Mesendoderm (in vitro differentiated cells): ENCODE results near the gene LZTS3.
"Not testable (repeated sequence)": the region's sequence is repeated elsewhere in the genome, so short reads cannot be mapped to it uniquely, and the experiment has no call there.

Source experiments
- DNase-seq: peaks from one replicate; pipeline ENCODE4 v3.0.0; 2013
- H2AK5ac ChIP-seq: 2 replicates; pipeline ENCODE4 v1.6.1; 2013; ENCODE audit warnings: low read length, inconsistent platforms
- H2BK120ac ChIP-seq: 2 replicates; pipeline ENCODE4 v1.6.1; 2013; ENCODE audit warnings: low read depth, mild to moderate bottlenecking, low read length, moderate library complexity, mixed read lengths
- H2BK15ac ChIP-seq: replicated peaks from 2 replicates; pipeline ENCODE4 v1.6.1; 2013; ENCODE audit warnings: low read depth, mild to moderate bottlenecking, moderate library complexity
- H2BK5ac ChIP-seq: 2 replicates; pipeline ENCODE4 v1.6.1; 2013; ENCODE audit warnings: low read length, inconsistent platforms
- H3K18ac ChIP-seq: 2 replicates; pipeline ENCODE4 v1.6.1; 2013; ENCODE audit warnings: mild to moderate bottlenecking, low read length, mixed read lengths
- H3K23ac ChIP-seq: one replicate; pipeline ENCODE4 v1.6.1; 2013; ENCODE audit warnings: low read length
- H3K27ac ChIP-seq: 2 replicates; pipeline ENCODE4 v1.5.1; 2013; ENCODE audit warnings: low read depth, mild to moderate bottlenecking, inconsistent platforms, low read length, moderate library complexity
- H3K27me3 ChIP-seq: 2 replicates; pipeline ENCODE4 v1.6.1; 2013; ENCODE audit warnings: low read length, control low read depth, mild to moderate bottlenecking, inconsistent platforms; ENCODE audit not compliant: insufficient read depth, poor library complexity
- H3K36me3 ChIP-seq: 2 replicates; pipeline ENCODE4 v1.6.1; 2013; ENCODE audit warnings: low read length, inconsistent platforms; ENCODE audit not compliant: control insufficient read depth, insufficient read depth
- H3K4ac ChIP-seq: one replicate; pipeline ENCODE4 v1.6.1; 2013; ENCODE audit warnings: low read depth, mild to moderate bottlenecking, low read length, moderate library complexity
- H3K4me1 ChIP-seq: 2 replicates; pipeline ENCODE4 v1.6.1; 2013; ENCODE audit warnings: low read depth, low read length, inconsistent platforms; ENCODE audit not compliant: control insufficient read depth
- H3K4me2 ChIP-seq: 2 replicates; pipeline ENCODE4 v1.6.1; 2013; ENCODE audit warnings: low read length
- H3K4me3 ChIP-seq: 2 replicates; pipeline ENCODE4 v1.5.1; 2013; ENCODE audit warnings: mild to moderate bottlenecking, low read length
- H3K56ac ChIP-seq: one replicate; pipeline ENCODE4 v1.6.1; 2013; ENCODE audit warnings: low read length
- H3K79me1 ChIP-seq: 2 replicates; pipeline ENCODE4 v1.6.1; 2013; ENCODE audit warnings: low read length, inconsistent platforms
- H3K79me2 ChIP-seq: 2 replicates; pipeline ENCODE4 v1.6.1; 2013; ENCODE audit warnings: mild to moderate bottlenecking, low read length; ENCODE audit not compliant: control insufficient read depth, insufficient read depth
- H3K9ac ChIP-seq: 2 replicates; pipeline ENCODE4 v1.6.1; 2013; ENCODE audit warnings: low read length, inconsistent platforms
- H4K5ac ChIP-seq: one replicate; pipeline ENCODE4 v1.6.1; 2013; ENCODE audit warnings: low read length
- H4K8ac ChIP-seq: one replicate; pipeline ENCODE4 v1.6.1; 2013; ENCODE audit warnings: low read depth, mild to moderate bottlenecking, control low read depth, low read length, moderate library complexity
- WGBS: extraction: QIAGEN DNeasy Blood & Tissue Kit; methylation state at CpG from one replicate; pipeline ENCODE4 v1.1.7; 2013; ENCODE audit warnings: low lambda C conversion rate, missing lambda C conversion rate; ENCODE audit not compliant: insufficient coverage; ENCODE audit errors: extremely low coverage; 5-methylcytosine and 5-hydroxymethylcytosine counted together

LZTS3 gene

GRCh38 chr20:3123542-3123941, 49.8 kb downstream of the LZTS3 start:
- no peaks in the 10 kb centered on the region for H3K36me3 ChIP-seq
- no peak overlapping the region for H2BK120ac ChIP-seq
- H3K79me2 ChIP-seq = no peaks in the 10 kb centered on the region
- H2BK15ac ChIP-seq = no peak overlapping the region
- no peak overlapping the region for H2AK5ac ChIP-seq
- H3K4me3 ChIP-seq = no peak overlapping the region
- H3K4ac ChIP-seq = no peak overlapping the region
- H3K23ac ChIP-seq = no peak overlapping the region
- DNase-seq = no peak
- no peak overlapping the region for H3K4me2 ChIP-seq
- H4K8ac ChIP-seq = no peak overlapping the region
- no peaks in the 10 kb centered on the region for H3K4me1 ChIP-seq
- H3K27me3 ChIP-seq = no peaks in the 10 kb centered on the region
- no peak overlapping the region for H3K9ac ChIP-seq
- H2BK5ac ChIP-seq = no peak overlapping the region
- H4K5ac ChIP-seq = no peak overlapping the region
- H3K18ac ChIP-seq = no peak overlapping the region
- H3K79me1 ChIP-seq = no peaks in the 10 kb centered on the region
- no CpG with 5 or more reads among the region's 1 CpG for WGBS
- H3K27ac ChIP-seq = no peak overlapping the region
- no peak overlapping the region for H3K56ac ChIP-seq

GRCh38 chr20:3121955-3122610, 51.3 kb downstream of the LZTS3 start:
- Histone ChIP-seq H2BK5ac (no peak overlapping the region), H4K8ac (no peak overlapping the region), H3K27me3 (no peaks in the 10 kb centered on the region), H3K27ac (no peak overlapping the region), H3K79me2 (no peaks in the 10 kb centered on the region), H2AK5ac (no peak overlapping the region), H3K4me1 (no peaks in the 10 kb centered on the region), H3K23ac (no peak overlapping the region), H3K4me3 (no peak overlapping the region), H2BK120ac (no peak overlapping the region), H4K5ac (no peak overlapping the region), H3K56ac (no peak overlapping the region), H3K18ac (no peak overlapping the region), H2BK15ac (no peak overlapping the region), H3K4me2 (no peak overlapping the region), H3K79me1 (no peaks in the 10 kb centered on the region), H3K9ac (no peak overlapping the region), H3K4ac (no peak overlapping the region), H3K36me3 (no peaks in the 10 kb centered on the region)
- no peak for DNase-seq
- no CpG with 5 or more reads among the region's 12 CpGs for WGBS

GRCh38 chr20:3121271-3121911, 52.0 kb downstream of the LZTS3 start:
- H3K4me3 ChIP-seq = no peak overlapping the region
- H3K23ac ChIP-seq = no peak overlapping the region
- H3K18ac ChIP-seq = no peak overlapping the region
- DNase-seq = no peak
- H3K36me3 ChIP-seq = no peaks in the 10 kb centered on the region
- H2BK15ac ChIP-seq = no peak overlapping the region
- H3K27ac ChIP-seq = no peak overlapping the region
- H4K5ac ChIP-seq = no peak overlapping the region
- H3K56ac ChIP-seq = no peak overlapping the region
- H2AK5ac ChIP-seq = no peak overlapping the region
- no CpG with 5 or more reads among the region's 11 CpGs for WGBS
- H2BK5ac ChIP-seq = no peak overlapping the region
- H3K27me3 ChIP-seq = no peaks in the 10 kb centered on the region
- H4K8ac ChIP-seq = no peak overlapping the region
- no peak overlapping the region for H3K4me2 ChIP-seq
- H3K79me2 ChIP-seq = no peaks in the 10 kb centered on the region
- H3K79me1 ChIP-seq = no peaks in the 10 kb centered on the region
- no peak overlapping the region for H3K4ac ChIP-seq
- no peaks in the 10 kb centered on the region for H3K4me1 ChIP-seq
- H2BK120ac ChIP-seq = no peak overlapping the region
- no peak overlapping the region for H3K9ac ChIP-seq

GRCh38 chr20:3119044-3119443, 54.3 kb downstream of the LZTS3 start:
- no CpG with 5 or more reads among the region's 5 CpGs for WGBS
- no peak overlapping the region for H2BK120ac ChIP-seq
- no peak overlapping the region for H3K9ac ChIP-seq
- no peak overlapping the region for H3K4me2 ChIP-seq
- H2AK5ac ChIP-seq = no peak overlapping the region
- no peak overlapping the region for H3K56ac ChIP-seq
- no peak overlapping the region for H3K23ac ChIP-seq
- no peaks in the 10 kb centered on the region for H3K79me2 ChIP-seq
- no peaks in the 10 kb centered on the region for H3K27me3 ChIP-seq
- H2BK15ac ChIP-seq = no peak overlapping the region
- no peaks in the 10 kb centered on the region for H3K4me1 ChIP-seq
- no peak overlapping the region for H2BK5ac ChIP-seq
- no peak for DNase-seq
- no peak overlapping the region for H3K4ac ChIP-seq
- no peak overlapping the region for H3K18ac ChIP-seq
- H3K4me3 ChIP-seq = no peak overlapping the region
- no peak overlapping the region for H4K8ac ChIP-seq
- H3K79me1 ChIP-seq = no peaks in the 10 kb centered on the region
- no peaks in the 10 kb centered on the region for H3K36me3 ChIP-seq
- H4K5ac ChIP-seq = no peak overlapping the region
- no peak overlapping the region for H3K27ac ChIP-seq

GRCh38 chr20:3117839-3118379, 55.4 kb downstream of the LZTS3 start:
- H3K9ac ChIP-seq, H3K36me3 ChIP-seq, H3K79me1 ChIP-seq, H3K27ac ChIP-seq, H3K18ac ChIP-seq, H3K79me2 ChIP-seq, H2BK5ac ChIP-seq, H3K56ac ChIP-seq, H4K8ac ChIP-seq, H3K4ac ChIP-seq, H3K4me1 ChIP-seq, H2BK15ac ChIP-seq, H2BK120ac ChIP-seq, H3K4me3 ChIP-seq, H2AK5ac ChIP-seq, H3K27me3 ChIP-seq, H3K4me2 ChIP-seq, H4K5ac ChIP-seq, H3K23ac ChIP-seq: not testable (repeated sequence)
- DNase-seq = peak; percentile 87
- no CpG with 5 or more reads among the region's 14 CpGs for WGBS
